Measurements from ENCODE around the gene UGT2A3. TPM values are rescaled to one million over a fixed set of nuclear protein-coding genes. Genes with fewer than 3 reads are reported as not detected.

Gene UGT2A3
- total and polyA plus RNA-seq, 4 donors: 16.3 to 41.4 (median 28.2) TPM

- DNase-seq (ENCODE audit: low spot score): no peak
- no peak overlapping the region for H3K27ac ChIP-seq (ENCODE audit: low read depth in 1 of 2, low read length in 2 of 2)
These were observed 33.8 kb upstream of the UGT2A3 start for GRCh38 chr4:68985442-68985841.

GRCh38 chr4:68984947-68985346, 33.3 kb upstream of the UGT2A3 start:
- Histone ChIP-seq H3K4me1 (ENCODE audit: control insufficient read depth in 4 of 4, insufficient read depth in 4 of 4, low read length in 3 of 4) (peaks cover 0 to 3% (median 0%) of the 10 kb centered on the region in 4 donors), H3K9me3 (ENCODE audit: control insufficient read depth in 4 of 4, low read length in 3 of 4) (no peaks in the 10 kb centered on the region), H3K27ac (ENCODE audit: low read depth in 1 of 2, low read length in 2 of 2) (no peak overlapping the region), H3K27me3 (ENCODE audit: control insufficient read depth in 4 of 4, insufficient read depth in 4 of 4, low read length in 3 of 4) (no peaks in the 10 kb centered on the region), H3K36me3 (ENCODE audit: control insufficient read depth in 4 of 4, insufficient read depth in 3 of 4, low read depth in 1 of 4, low read length in 3 of 4) (no peaks in the 10 kb centered on the region), H3K4me3 (ENCODE audit: low read depth in 1 of 3, low read length in 3 of 3) (no peak overlapping the region), H3K9ac (ENCODE audit: low read depth in 1 of 2, low read length in 2 of 2) (no peak overlapping the region)
- DNase-seq (ENCODE audit: low spot score): no peak
- peak; percentile 31 for TF ChIP-seq MAX (IDR thresholded peaks at IDR 0.05)
- TF ChIP-seq FOXA1 (IDR thresholded peaks at IDR 0.05): no peak
- TF ChIP-seq YY1 (IDR thresholded peaks at IDR 0.05): peak; percentile 33
- 66% methylated on average over 2 of the region's 2 CpGs for WGBS

More at GRCh38 chr4:68985442-68985841, 33.8 kb upstream of the UGT2A3 start:
- TF ChIP-seq YY1 (IDR thresholded peaks at IDR 0.05) (peak; percentile 36), HNF4A (conservative IDR thresholded peaks at IDR 0.05) (peak; percentile 78 to 87), RAD21 (IDR thresholded peaks at IDR 0.05) (peak in 1 of 2 donors; percentile 28), CTCF (IDR thresholded peaks at IDR 0.05; ENCODE audit: low read depth, low read length, missing input control) (no peak), HNF4G (IDR thresholded peaks at IDR 0.05) (peak; percentile 43), SP1 (IDR thresholded peaks at IDR 0.05) (peak; percentile 68), EGR1 (IDR thresholded peaks at IDR 0.05; ENCODE audit: low read depth in 2 of 2) (no peak), FOXA2 (IDR thresholded peaks at IDR 0.05) (no peak), RXRA (IDR thresholded peaks at IDR 0.05) (peak; percentile 76 to 80)
- WGBS: 37% methylated on average over 1 of the region's 1 CpG
- Histone ChIP-seq H3K9me3 (ENCODE audit: control insufficient read depth in 4 of 4, low read length in 3 of 4) (no peaks in the 10 kb centered on the region), H3K4me3 (ENCODE audit: low read depth in 1 of 3, low read length in 3 of 3) (no peak overlapping the region), H3K4me1 (ENCODE audit: control insufficient read depth in 4 of 4, insufficient read depth in 4 of 4, low read length in 3 of 4) (peaks cover 0 to 3% (median 0%) of the 10 kb centered on the region in 4 donors), H3K36me3 (ENCODE audit: control insufficient read depth in 4 of 4, insufficient read depth in 3 of 4, low read depth in 1 of 4, low read length in 3 of 4) (no peaks in the 10 kb centered on the region), H3K9ac (ENCODE audit: low read depth in 1 of 2, low read length in 2 of 2) (no peak overlapping the region), H3K27me3 (ENCODE audit: control insufficient read depth in 4 of 4, insufficient read depth in 4 of 4, low read length in 3 of 4) (no peaks in the 10 kb centered on the region)

- 23% methylated on average over 2 of the region's 2 CpGs for WGBS
- Histone ChIP-seq H3K9me3 (ENCODE audit: control insufficient read depth in 4 of 4, low read length in 3 of 4) (no peaks in the 10 kb centered on the region), H3K9ac (ENCODE audit: low read depth in 1 of 2, low read length in 2 of 2) (no peak overlapping the region), H3K27ac (ENCODE audit: low read depth in 1 of 2, low read length in 2 of 2) (no peak overlapping the region), H3K36me3 (ENCODE audit: control insufficient read depth in 4 of 4, insufficient read depth in 3 of 4, low read depth in 1 of 4, low read length in 3 of 4) (no peaks in the 10 kb centered on the region), H3K27me3 (ENCODE audit: control insufficient read depth in 4 of 4, insufficient read depth in 4 of 4, low read length in 3 of 4) (no peaks in the 10 kb centered on the region), H3K4me1 (ENCODE audit: control insufficient read depth in 4 of 4, insufficient read depth in 4 of 4, low read length in 3 of 4) (peaks cover 1 to 13% (median 11%) of the 10 kb centered on the region in 4 donors), H3K4me3 (ENCODE audit: low read depth in 1 of 3, low read length in 3 of 3) (no peak overlapping the region)
- no peak for DNase-seq (ENCODE audit: low spot score)
- TF ChIP-seq GABPA (IDR thresholded peaks at IDR 0.05 in 1 of 2, conservative IDR thresholded peaks at IDR 0.05 in 1 of 2) (no peak), EGR1 (IDR thresholded peaks at IDR 0.05; ENCODE audit: low read depth in 2 of 2) (no peak), CTCF (IDR thresholded peaks at IDR 0.05; ENCODE audit: low read depth, low read length, missing input control) (no peak), JUND (IDR thresholded peaks at IDR 0.05) (no peak), RXRA (IDR thresholded peaks at IDR 0.05) (no peak), YY1 (IDR thresholded peaks at IDR 0.05) (no peak), FOXA2 (IDR thresholded peaks at IDR 0.05) (no peak), TAF1 (conservative IDR thresholded peaks at IDR 0.05) (no peak), RAD21 (IDR thresholded peaks at IDR 0.05) (peak; percentile 5 to 20), FOXA1 (IDR thresholded peaks at IDR 0.05) (no peak), NR2F2 (IDR thresholded peaks at IDR 0.05) (no peak), MAX (IDR thresholded peaks at IDR 0.05) (no peak)
- TF ChIP-seq, protein P1, sequence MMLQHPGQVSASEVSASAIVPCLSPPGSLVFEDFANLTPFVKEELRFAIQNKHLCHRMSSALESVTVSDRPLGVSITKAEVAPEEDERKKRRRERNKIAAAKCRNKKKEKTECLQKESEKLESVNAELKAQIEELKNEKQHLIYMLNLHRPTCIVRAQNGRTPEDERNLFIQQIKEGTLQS (IDR thresholded peaks at IDR 0.05): no peak
- TF ChIP-seq, protein P2, sequence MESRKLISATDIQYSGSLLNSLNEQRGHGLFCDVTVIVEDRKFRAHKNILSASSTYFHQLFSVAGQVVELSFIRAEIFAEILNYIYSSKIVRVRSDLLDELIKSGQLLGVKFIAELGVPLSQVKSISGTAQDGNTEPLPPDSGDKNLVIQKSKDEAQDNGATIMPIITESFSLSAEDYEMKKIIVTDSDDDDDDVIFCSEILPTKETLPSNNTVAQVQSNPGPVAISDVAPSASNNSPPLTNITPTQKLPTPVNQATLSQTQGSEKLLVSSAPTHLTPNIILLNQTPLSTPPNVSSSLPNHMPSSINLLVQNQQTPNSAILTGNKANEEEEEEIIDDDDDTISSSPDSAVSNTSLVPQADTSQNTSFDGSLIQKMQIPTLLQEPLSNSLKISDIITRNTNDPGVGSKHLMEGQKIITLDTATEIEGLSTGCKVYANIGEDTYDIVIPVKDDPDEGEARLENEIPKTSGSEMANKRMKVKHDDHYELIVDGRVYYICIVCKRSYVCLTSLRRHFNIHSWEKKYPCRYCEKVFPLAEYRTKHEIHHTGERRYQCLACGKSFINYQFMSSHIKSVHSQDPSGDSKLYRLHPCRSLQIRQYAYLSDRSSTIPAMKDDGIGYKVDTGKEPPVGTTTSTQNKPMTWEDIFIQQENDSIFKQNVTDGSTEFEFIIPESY (IDR thresholded peaks at IDR 0.05): no peak
These were observed 11.8 kb upstream of the UGT2A3 start for GRCh38 chr4:68963374-68963773.
